IMR-90 (cell line): ENCODE results near the gene TOR2A. TPM values are rescaled to one million over a fixed set of nuclear protein-coding genes. Genes with fewer than 3 reads are reported as not detected.

Source experiments
- ATAC-seq: fragments of 200-7000 bp; cut with Tn5 transposase; 2 replicates; pipeline ENCODE4 v1.9.1; 2020; ENCODE audit warnings: low read depth, mild to moderate bottlenecking, moderate library complexity
- BruUV-seq: library from RNA; stranded (reverse); fragments of 400-500 nt; replicated peaks from 2 replicates; lab custom pipeline; 2021; lab: Mats Ljungman, UMichigan
- CTCF ChIA-PET: fragments of 300-600 bp; formaldehyde crosslinking; extraction: SDS; loops from one replicate; lab custom pipeline; 2021; ENCODE audit warnings: antibody characterized with exemption; lab: Yijun Ruan, JAX
- POLR2A ChIA-PET: fragments of 300-600 bp; sonication (Branson Sonifier 250); formaldehyde crosslinking; loops from one replicate; lab custom pipeline; 2022; ENCODE audit warnings: antibody characterized with exemption; ENCODE audit not compliant: unreplicated experiment; lab: Charles Lee
- DNase-seq: peaks from one replicate; pipeline ENCODE4 v3.0.0; 2013
- H2AFZ ChIP-seq: replicated peaks from 2 replicates; pipeline ENCODE3; 2013; ENCODE audit warnings: low read length, mild to moderate bottlenecking; ENCODE audit not compliant: poor library complexity
- H2AK5ac ChIP-seq: 2 replicates; pipeline ENCODE4 v1.6.1; 2013; ENCODE audit warnings: low read depth, low read length, inconsistent platforms
- H2AK9ac ChIP-seq: replicated peaks from 2 replicates; pipeline ENCODE3; 2013; ENCODE audit warnings: mild to moderate bottlenecking, low read depth, low read length, moderate library complexity; ENCODE audit not compliant: poor library complexity
- H2BK120ac ChIP-seq: 2 replicates; pipeline ENCODE4 v1.6.1; 2013; ENCODE audit warnings: low read depth, low read length, inconsistent platforms
- H2BK15ac ChIP-seq: 3 replicates; pipeline ENCODE4 v1.6.1; 2013; ENCODE audit warnings: low read depth, low read length, inconsistent platforms
- H2BK20ac ChIP-seq: 2 replicates; pipeline ENCODE4 v1.6.1; 2013; ENCODE audit warnings: low read depth, mild to moderate bottlenecking, inconsistent platforms, low read length, moderate library complexity
- H2BK5ac ChIP-seq: 2 replicates; pipeline ENCODE4 v1.6.1; 2013; ENCODE audit warnings: mild to moderate bottlenecking, low read depth, low read length, inconsistent platforms; ENCODE audit not compliant: poor library complexity, severe bottlenecking
- H3K14ac ChIP-seq: replicated peaks from 2 replicates; pipeline ENCODE4 v1.6.1; 2013; ENCODE audit warnings: low read depth, low read length, inconsistent platforms
- H3K18ac ChIP-seq: 2 replicates; pipeline ENCODE4 v1.6.1; 2013; ENCODE audit warnings: low read depth, low read length, control low read depth
- H3K23ac ChIP-seq: 2 replicates; pipeline ENCODE4 v1.6.1; 2013; ENCODE audit warnings: low read depth, low read length, inconsistent platforms
- H3K27ac ChIP-seq: 2 replicates; pipeline ENCODE4 v1.5.1; 2013; ENCODE audit warnings: mild to moderate bottlenecking, control low read depth, low read length; ENCODE audit not compliant: insufficient read depth
- H3K27me3 ChIP-seq: 2 replicates; pipeline ENCODE4 v1.6.1; 2013; ENCODE audit warnings: low read length; ENCODE audit not compliant: control insufficient read depth, insufficient read depth
- H3K36me3 ChIP-seq: 2 replicates; pipeline ENCODE4 v1.6.1; 2013; ENCODE audit warnings: low read length, mixed read lengths; ENCODE audit not compliant: control insufficient read depth, insufficient read depth
- H3K4ac ChIP-seq: 2 replicates; pipeline ENCODE4 v1.6.1; 2013; ENCODE audit warnings: low read depth, low read length, inconsistent platforms
- H3K4me1 ChIP-seq: 2 replicates; pipeline ENCODE4 v1.6.1; 2013; ENCODE audit warnings: low read length, mixed read lengths; ENCODE audit not compliant: control insufficient read depth, insufficient read depth
- H3K4me2 ChIP-seq: 2 replicates; pipeline ENCODE4 v1.6.1; 2013; ENCODE audit warnings: low read depth, mild to moderate bottlenecking, control low read depth, low read length, moderate library complexity
- H3K4me3 ChIP-seq: 2 replicates; pipeline ENCODE4 v1.5.1; 2013; ENCODE audit warnings: low read depth, mild to moderate bottlenecking, control low read depth, low read length, moderate library complexity; ENCODE audit not compliant: insufficient read depth
- H3K56ac ChIP-seq: 2 replicates; pipeline ENCODE4 v1.6.1; 2013; ENCODE audit warnings: low read length, inconsistent platforms; ENCODE audit not compliant: insufficient read depth; ENCODE audit errors: extremely low read depth
- H3K79me1 ChIP-seq, 2 experiments: 2 replicates each; pipeline ENCODE4 v1.6.1; 2013; ENCODE audit warnings: low read length in 2 of 2, inconsistent platforms in 1 of 2, low read depth in 1 of 2
- H3K9ac ChIP-seq: 2 replicates; pipeline ENCODE4 v1.6.1; 2013; ENCODE audit warnings: low read depth, low read length, control low read depth
- H3K9me1 ChIP-seq: 2 replicates; pipeline ENCODE4 v1.6.1; 2013; ENCODE audit warnings: low read length, inconsistent platforms; ENCODE audit not compliant: insufficient read depth
- H3K9me3 ChIP-seq: 2 replicates; pipeline ENCODE4 v1.6.1; 2013; ENCODE audit warnings: low read length; ENCODE audit not compliant: control insufficient read depth, insufficient read depth
- H4K20me1 ChIP-seq: 2 replicates; pipeline ENCODE4 v1.6.1; 2013; ENCODE audit warnings: low read length, inconsistent platforms; ENCODE audit not compliant: insufficient read depth
- H4K5ac ChIP-seq: 2 replicates; pipeline ENCODE4 v1.6.1; 2013; ENCODE audit warnings: mild to moderate bottlenecking, low read depth, low read length, control low read depth
- H4K8ac ChIP-seq, 2 experiments: 2 replicates each; pipeline ENCODE4 v1.6.1; 2013; ENCODE audit warnings: low read depth in 2 of 2, low read length in 2 of 2, control low read depth in 1 of 2, inconsistent platforms in 1 of 2
- H4K91ac ChIP-seq: 2 replicates; pipeline ENCODE4 v1.6.1; 2013; ENCODE audit warnings: low read depth, low read length, inconsistent platforms; ENCODE audit not compliant: insufficient read depth
- BHLHE40 ChIP-seq: fragments of 150-350 bp; IDR thresholded peaks from 2 replicates; pipeline ENCODE4 v1.6.1; 2016; ENCODE audit warnings: mild to moderate bottlenecking, low read depth, low read length
- CTCF ChIP-seq: conservative IDR thresholded peaks from 2 replicates; pipeline ENCODE4 v1.5.1; 2012; ENCODE audit warnings: mild to moderate bottlenecking, low read depth, low read length, improper control_type of control experiment
- FOS ChIP-seq: fragments of 150-350 bp; IDR thresholded peaks from 2 replicates; pipeline ENCODE4 v1.6.1; 2016; ENCODE audit warnings: low read depth, low read length
- MAFK ChIP-seq: IDR thresholded peaks from 2 replicates; pipeline ENCODE4 v1.6.1; 2012; ENCODE audit warnings: low read depth, low read length, improper control_type of control experiment
- MAZ ChIP-seq: IDR thresholded peaks from 2 replicates; pipeline ENCODE4 v1.6.1; 2012; ENCODE audit warnings: low read depth, mild to moderate bottlenecking, low read length, improper control_type of control experiment, moderate library complexity, borderline replicate concordance
- NFE2L2 ChIP-seq: fragments of 150-350 bp; IDR thresholded peaks from 2 replicates; pipeline ENCODE4 v1.6.1; 2016; ENCODE audit warnings: low read depth, mild to moderate bottlenecking, low read length
- POLR2A ChIP-seq: IDR thresholded peaks from 2 replicates; pipeline ENCODE4 v1.6.1; 2012; ENCODE audit warnings: mild to moderate bottlenecking, low read depth, low read length
- RAD21 ChIP-seq: IDR thresholded peaks from 2 replicates; pipeline ENCODE4 v1.6.1; 2012; ENCODE audit warnings: low read length, improper control_type of control experiment
- SMC3 ChIP-seq: fragments of 150-350 bp; IDR thresholded peaks from 2 replicates; pipeline ENCODE4 v1.6.1; 2016; ENCODE audit warnings: low read depth, mild to moderate bottlenecking, antibody characterized with exemption, low read length, moderate library complexity
- WGBS, 2 experiments: methylation state at CpG; one replicate each; pipeline versions ENCODE4 v1.1.5 to v1.1.7; 2013; ENCODE audit warnings: missing lambda C conversion rate in 2 of 2; ENCODE audit not compliant: insufficient read length in 1 of 2; ENCODE audit errors: extremely low coverage in 2 of 2; 5-methylcytosine and 5-hydroxymethylcytosine counted together
- dilution Hi-C: fragments of 300-500 bp; cut with HindIII; formaldehyde crosslinking; loops from one replicate; pipeline ENCODE4 v1.14.3; 2018; ENCODE audit warnings: low sequenced_read_pairs; ENCODE audit not compliant: unreplicated experiment
- in situ Hi-C: fragments of 300-500 bp; cut with MboI; formaldehyde crosslinking; loops from 3 replicates; pipeline ENCODE4 v1.14.3; 2019; ENCODE audit warnings: low sequenced_read_pairs, inconsistent platforms, mixed read lengths
- intact Hi-C: fragments of 100-400 bp; cut with micrococcal nuclease; formaldehyde crosslinking; loops from 2 replicates; pipeline ENCODE4 v1.10.0; 2022
- polyA plus RNA-seq, 3 experiments: library from polyadenylated mRNA; depleted of rRNA; stranded (reverse); fragments of >200 nt; gene quantifications; 2 replicates each; pipeline ENCODE4 v1.2.3, GENCODE V29; 2012; ENCODE audit warnings: low replicate concordance in 1 of 3
- total RNA-seq: library from RNA; depleted of rRNA; stranded (reverse); fragments of >200 nt; gene quantifications from 2 replicates; pipeline ENCODE4 v1.2.3, GENCODE V29; 2012
- TF ChIP-seq, protein P1 (sequence below): fragments of 150-350 bp; IDR thresholded peaks from 2 replicates; pipeline ENCODE4 v1.6.1; 2017; ENCODE audit warnings: mild to moderate bottlenecking, antibody characterized with exemption, low read length, low read depth

The TOR2A gene
- total and polyA plus RNA-seq, 2 of the 4 experiments (the other 2 are of a cell fraction): 0.90 to 12.5 TPM

DNA sequence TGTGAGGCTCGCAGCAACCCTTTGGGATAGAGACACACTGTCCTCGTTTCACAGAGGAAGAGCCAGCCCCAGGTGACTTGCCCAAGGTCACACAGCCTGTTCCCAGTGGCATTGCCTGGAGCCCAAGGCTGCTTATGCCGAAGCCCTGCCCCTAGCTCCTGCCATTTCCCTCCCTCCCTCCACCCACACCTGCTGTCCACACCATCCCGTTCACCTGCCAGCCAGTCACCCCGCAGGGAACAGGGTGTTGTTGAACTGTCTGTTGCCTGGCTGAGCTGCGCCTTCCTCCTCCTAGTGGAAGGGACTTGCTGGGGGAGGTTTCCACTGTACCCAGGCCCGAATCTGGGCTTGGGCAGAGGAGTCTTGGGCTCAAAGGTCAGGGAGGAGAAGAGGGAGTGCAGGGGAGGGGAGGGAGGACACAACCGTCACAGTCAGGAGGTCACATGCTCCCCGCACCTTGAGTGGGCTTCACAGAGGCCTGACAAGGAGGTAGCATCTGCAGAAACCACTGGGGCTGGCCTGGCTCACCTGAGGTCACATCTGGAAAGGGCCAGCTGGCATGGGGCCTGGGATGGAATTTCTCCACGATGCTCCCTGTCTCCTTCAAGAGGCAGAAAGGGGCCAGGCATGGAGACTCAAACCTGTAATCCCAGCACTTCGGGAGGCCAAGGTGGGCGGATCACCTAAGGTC lies 12.9 kb downstream of the TOR2A start (continued):
- no peak for TF ChIP-seq SMC3

DNA sequence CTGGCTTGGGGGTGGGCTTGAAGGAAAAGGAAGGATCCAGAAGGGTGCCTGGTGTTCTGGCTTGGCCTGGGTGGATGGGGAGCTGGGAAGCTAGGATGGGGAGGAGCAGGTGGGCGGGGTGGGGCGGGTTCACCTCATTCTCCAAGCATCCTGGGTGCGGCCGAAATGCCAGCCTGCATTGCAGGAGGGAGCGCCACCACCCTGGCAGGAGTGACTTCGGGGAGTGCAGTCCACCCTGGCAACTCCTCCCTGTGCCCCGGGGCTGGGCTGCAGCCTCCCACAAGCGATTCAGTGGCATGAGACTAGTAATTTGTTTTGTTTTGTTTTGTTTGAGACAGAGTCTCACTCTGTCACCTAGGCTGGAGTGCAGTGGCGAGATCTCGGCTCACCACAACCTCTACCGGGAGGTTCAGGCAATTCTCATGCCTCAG lies 13.7 kb downstream of the TOR2A start:
- H3K4ac ChIP-seq: no peak overlapping the region
- WGBS, 2 experiments: no CpG with 5 or more reads among the region's 11 CpGs
- no peak overlapping the region for H2AK5ac ChIP-seq
- no peak overlapping the region for H3K27ac ChIP-seq
- H2AFZ ChIP-seq: peak overlapping the region; percentile 61
- H3K18ac ChIP-seq: no peak overlapping the region
- peaks cover 4% of the 10 kb centered on the region; the same call in 1 of the 2 replicates for H3K27me3 ChIP-seq
- peak overlapping the region; percentile 28 for H2AK9ac ChIP-seq
- ATAC-seq: no peak
- ChIA-PET POLR2A (no interaction called here), CTCF (interaction anchor here (0.6 to 0.8 kb wide), 2 partner anchors 13 to 106 kb away, joined by 3 to 4 read pairs; partner anchors contain the start of gene TOR2A)
- no peak overlapping the region for H2BK20ac ChIP-seq
- H3K23ac ChIP-seq: no peak overlapping the region
- no peak overlapping the region for H4K8ac ChIP-seq
- dilution Hi-C loops: no loop called here
- H3K9me3 ChIP-seq: no peaks in the 10 kb centered on the region
- no peak overlapping the region for H3K4me2 ChIP-seq
- no peak overlapping the region for H3K56ac ChIP-seq
- in situ Hi-C loops: no loop called here
- no peak overlapping the region for H3K4me3 ChIP-seq
- no TSS peak for BruUV-seq
- no peaks in the 10 kb centered on the region for H3K79me1 ChIP-seq
- no peak overlapping the region for H2BK5ac ChIP-seq
- H3K14ac ChIP-seq: no peak overlapping the region
- H4K5ac ChIP-seq: no peak overlapping the region
- no peaks in the 10 kb centered on the region; the same call in 1 of the 2 replicates for H3K9me1 ChIP-seq
- H3K4me1 ChIP-seq: 0 out of 2 replicates have a peak, but pooled peaks cover 1% of the 10 kb centered on the region
- no peak overlapping the region for H3K9ac ChIP-seq
- no peak for DNase-seq
- intact Hi-C loops: no loop called here
- no peaks in the 10 kb centered on the region for H4K20me1 ChIP-seq
- no peak overlapping the region for H2BK15ac ChIP-seq
- H2BK120ac ChIP-seq: no peak overlapping the region
- no peak for TF ChIP-seq RAD21
- no peak for TF ChIP-seq BHLHE40
- no peak for TF ChIP-seq FOS
- TF ChIP-seq CTCF: no peak
- no peak for TF ChIP-seq MAZ
- TF ChIP-seq MAFK: no peak
- no peak for TF ChIP-seq POLR2A
- TF ChIP-seq, protein P1, sequence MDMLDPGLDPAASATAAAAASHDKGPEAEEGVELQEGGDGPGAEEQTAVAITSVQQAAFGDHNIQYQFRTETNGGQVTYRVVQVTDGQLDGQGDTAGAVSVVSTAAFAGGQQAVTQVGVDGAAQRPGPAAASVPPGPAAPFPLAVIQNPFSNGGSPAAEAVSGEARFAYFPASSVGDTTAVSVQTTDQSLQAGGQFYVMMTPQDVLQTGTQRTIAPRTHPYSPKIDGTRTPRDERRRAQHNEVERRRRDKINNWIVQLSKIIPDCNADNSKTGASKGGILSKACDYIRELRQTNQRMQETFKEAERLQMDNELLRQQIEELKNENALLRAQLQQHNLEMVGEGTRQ: no peak
- no peak for TF ChIP-seq NFE2L2
- H3K36me3 ChIP-seq: no peaks in the 10 kb centered on the region
- H4K91ac ChIP-seq: no peak overlapping the region
